GM19372 (cell line): ENCODE results near the gene VWDE.
"Not testable (repeated sequence)": the region's sequence is repeated elsewhere in the genome, so short reads cannot be mapped to it uniquely, and the experiment has no call there.

ENCODE experiments used
- ATAC-seq: cut with Tn5 transposase; IDR thresholded peaks from one replicate; pipeline ENCODE4 v1.9.1; 2021; ENCODE audit warnings: mild to moderate bottlenecking, low read depth, moderate library complexity; ENCODE audit not compliant: unreplicated experiment

VWDE gene

DNA sequence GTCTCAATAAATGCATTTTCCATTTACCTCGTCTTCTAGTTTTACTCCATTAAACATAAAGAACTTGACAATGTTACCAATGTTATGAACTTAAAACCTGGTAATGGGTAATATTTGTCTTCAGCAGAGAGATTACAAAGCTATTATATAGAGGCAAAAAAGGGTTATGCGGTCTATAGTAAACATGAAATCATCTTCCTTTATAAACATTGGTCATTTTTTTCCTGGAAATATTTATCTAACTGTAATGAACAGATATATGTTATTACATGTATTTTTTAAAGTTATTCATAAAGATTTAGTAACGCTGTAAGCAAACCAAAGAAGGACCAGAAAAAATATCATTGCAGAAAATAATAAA, 1.3 kb downstream of the VWDE start:
- ATAC-seq: no peak

GRCh38 chr7:12401538-12402364, 1.9 kb downstream of the VWDE start:
- ATAC-seq: no peak

GRCh38 chr7:12398186-12398585, 5.5 kb downstream of the VWDE start:
- ATAC-seq: no peak

DNA sequence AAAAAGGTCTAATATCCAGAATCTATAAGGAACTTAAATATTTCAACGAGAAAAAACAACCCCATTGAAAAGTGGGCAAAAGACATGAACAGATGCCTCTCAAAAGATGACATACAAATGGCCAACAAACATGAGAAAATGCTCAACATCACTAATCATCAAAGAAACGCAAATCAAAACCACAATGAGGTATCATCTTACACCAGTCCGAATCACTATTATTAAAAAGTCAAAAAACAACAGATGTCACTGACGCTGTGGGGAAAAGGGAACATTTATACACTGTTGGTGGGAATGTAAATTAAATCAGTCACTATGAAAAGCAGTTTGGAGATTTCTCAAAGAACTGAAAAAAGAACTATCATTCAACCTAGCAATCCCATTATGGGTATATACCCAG, 6.0 kb downstream of the VWDE start:
- ATAC-seq: no peak

DNA sequence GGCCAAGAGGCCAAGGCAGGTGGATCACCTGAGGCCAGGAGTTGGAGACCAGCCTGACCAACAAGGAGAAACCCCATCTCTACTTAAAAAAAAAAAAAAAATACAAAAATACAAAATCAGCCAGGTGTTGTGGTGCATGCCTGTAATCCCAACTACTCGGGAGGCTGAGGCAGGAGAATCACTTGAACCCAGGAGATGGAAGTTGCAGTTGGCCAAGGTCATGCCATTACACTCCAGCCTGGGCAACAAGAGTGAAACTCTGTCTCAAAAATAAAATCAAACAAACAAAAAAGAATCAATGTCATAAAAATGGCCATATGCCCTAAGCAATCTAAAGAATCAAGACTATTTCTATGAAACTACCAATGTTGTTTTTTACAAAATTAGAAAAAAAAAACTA, 7.0 kb downstream of the VWDE start:
- ATAC-seq: not testable (repeated sequence)

DNA sequence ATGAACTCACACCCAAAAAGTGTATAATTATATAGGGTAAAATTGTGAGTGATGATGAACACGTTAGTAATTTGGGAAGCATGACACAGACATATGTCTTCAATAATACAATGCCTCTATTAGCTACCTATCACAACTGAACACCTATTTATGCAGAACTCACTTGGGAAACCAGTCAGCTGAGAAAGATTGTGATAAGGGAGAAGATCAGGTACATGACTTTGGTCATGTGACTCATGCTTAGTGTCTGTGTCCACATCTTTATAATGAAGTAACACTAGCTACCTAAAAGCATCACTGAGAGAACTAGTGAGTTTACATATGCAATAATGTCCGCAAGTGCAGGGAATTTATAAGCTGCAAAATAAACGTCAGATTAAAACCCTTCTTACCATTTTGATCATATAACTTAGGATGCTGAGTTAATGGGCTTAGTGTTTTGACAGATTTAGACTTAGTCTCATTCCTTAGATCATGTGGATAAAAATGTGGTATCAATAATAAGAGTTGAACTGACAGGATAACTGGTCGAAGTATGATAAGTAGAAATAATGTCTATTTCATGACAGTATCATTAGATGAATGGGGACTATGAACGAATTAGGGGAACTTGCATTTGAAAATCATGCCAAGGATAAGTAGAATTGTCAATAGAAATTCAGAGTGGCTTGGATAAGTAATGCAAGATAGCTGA, 11.6 kb downstream of the VWDE start:
- ATAC-seq: no peak

GRCh38 chr7:12389089-12389700, 14.5 kb downstream of the VWDE start:
- ATAC-seq: peak; percentile 96

- no peak for ATAC-seq
Measured at GRCh38 chr7:12386313-12386740, 17.3 kb downstream of the VWDE start.

DNA sequence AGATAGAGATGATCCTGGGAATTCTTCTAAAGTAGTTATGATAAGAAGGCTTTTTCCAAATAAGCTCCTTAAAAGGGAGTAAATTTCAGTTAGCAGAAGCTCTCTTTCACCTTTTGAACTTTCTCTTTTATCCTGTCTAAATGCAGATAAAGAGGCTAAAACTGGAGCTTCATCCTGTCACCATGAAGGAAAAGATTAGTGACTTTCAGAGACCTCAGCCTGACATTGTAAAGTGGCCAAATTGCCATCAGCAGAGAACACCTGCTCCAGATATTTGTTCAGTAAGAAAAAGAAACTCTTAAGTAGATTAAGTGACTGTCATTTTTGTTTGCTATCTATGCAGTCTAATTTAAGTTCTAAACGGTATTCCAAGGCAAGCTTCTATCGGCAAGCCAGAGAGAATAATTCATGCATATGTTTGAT, 18.3 kb downstream of the VWDE start:
- no peak for ATAC-seq

DNA sequence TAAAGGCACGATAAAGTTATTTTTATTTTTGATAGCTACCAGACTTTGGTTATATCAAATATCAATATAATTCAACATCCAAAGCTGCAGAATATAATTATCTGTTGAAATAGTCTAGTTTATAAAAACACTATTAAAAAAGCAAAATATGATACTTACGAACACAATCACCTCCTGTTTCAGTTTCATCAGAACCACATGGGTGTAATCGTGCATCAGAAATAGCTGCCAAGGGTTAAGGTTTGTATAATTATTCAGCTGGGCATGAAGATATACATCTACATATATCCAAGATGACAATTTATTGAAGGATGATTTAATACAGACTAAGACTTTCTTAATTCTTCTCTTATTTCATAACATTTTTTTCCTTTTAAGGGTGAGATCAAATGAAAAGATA, 20.3 kb downstream of the VWDE start:
- no peak for ATAC-seq

DNA sequence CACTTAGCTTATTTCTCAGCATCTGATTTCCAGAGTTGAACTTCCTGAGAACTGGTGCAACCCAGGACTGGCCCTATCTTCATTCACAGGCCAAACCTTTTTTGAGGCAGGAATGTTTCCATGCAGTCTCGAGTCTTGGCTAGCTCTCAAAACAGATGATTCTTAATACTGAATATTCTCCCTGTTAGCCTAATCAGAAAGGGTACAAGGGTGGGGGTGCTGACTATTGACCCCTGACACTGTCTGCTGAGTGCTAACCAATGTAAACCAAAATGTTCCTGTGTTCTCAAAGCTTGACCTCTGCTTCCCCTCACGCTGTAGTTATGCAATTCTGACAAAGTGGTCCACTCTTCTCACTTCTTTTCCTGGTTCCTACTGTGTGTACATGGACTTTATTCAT, 25.3 kb downstream of the VWDE start:
- no peak for ATAC-seq

GRCh38 chr7:12377406-12377805, 26.3 kb downstream of the VWDE start:
- no peak for ATAC-seq

DNA sequence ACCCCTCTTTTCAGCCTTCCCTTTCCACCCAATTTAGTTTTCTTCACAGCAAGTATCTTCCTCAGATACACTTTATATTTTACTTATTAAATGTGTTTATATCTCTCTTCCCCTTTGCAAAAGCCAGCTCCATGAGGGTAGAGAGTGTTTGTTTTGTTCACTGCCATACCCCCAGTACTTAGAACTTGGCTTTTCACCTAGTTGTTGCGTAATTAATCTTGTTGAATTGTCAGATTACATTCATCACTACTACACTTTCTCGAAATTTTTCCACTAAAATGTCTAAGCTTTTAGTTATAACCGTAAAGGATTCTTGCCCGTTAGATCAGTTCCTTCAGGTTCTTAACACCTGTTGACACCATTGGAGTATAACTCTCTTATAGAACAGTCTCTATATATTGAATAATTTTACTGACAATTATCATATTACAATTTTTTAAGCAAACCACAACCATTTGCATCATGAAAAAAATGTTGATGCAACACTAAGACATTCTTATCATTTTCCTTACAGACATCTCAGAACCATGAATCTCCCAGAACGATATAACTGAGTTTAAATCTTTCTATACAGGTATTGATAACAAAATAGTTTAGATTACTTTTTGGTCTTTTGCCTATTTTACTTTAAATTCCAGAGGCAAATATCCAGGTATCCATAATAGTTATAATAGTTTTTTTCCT, 29.9 kb downstream of the VWDE start:
- no peak for ATAC-seq

DNA sequence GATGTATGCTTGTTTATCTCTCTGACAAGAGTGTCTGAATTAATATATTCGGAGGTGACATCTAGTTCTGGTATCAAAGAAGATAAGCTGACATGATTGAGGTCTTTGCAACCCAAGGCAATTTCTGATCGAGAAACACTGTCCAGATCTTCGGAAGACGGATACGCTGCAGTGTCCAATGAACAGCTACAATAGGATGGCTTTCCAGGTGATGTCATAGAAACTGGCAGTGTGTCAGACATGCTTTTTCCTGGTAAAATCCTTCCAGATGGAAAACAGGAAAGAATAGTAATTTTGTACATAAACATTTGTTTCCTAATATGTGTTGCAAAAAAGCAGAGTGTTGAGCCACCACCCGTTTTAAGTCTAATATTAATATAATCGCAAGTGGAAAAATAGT, 33.4 kb downstream of the VWDE start:
- ATAC-seq: no peak

GRCh38 chr7:12369756-12370155, 33.9 kb downstream of the VWDE start:
- no peak for ATAC-seq

DNA sequence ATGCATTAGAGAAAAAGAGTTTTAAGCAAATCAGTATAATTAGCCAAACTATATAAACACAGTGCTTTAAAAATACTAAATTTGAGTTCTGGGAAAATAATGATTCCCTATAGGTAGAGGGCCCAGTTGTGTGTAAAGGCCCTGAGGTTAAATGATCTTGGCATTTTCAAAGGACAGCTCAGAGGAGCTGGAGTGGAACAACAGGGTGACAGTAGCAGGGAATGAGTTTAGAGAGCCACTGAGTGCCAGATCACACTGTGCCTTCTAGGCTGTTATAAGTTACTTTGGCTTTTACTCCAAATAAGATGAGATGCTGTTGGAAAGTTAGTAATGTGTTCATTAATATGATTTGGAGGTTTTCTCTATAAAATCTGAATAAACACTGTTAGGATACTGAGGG, 34.6 kb downstream of the VWDE start:
- no peak for ATAC-seq

- ATAC-seq: no peak
Measured at GRCh38 chr7:12360948-12361347, 42.7 kb downstream of the VWDE start.

DNA sequence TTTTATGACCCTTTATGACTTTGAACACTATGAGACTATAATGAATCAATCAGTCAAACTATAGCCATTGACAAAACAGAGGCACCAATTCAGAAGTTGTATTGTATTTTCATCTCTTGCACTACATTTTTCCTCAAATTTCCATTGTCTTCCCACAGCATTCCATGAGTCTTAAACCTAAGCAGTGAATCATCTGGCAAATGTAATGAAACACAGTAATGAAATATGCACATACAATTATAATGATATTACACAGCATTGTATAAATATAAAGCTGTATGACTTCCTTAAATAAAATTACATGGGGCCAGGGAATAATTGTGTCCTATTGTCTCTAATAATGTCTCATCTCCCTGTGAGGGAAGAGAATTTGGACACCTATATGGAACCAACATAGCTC, 45.0 kb downstream of the VWDE start:
- no peak for ATAC-seq

DNA sequence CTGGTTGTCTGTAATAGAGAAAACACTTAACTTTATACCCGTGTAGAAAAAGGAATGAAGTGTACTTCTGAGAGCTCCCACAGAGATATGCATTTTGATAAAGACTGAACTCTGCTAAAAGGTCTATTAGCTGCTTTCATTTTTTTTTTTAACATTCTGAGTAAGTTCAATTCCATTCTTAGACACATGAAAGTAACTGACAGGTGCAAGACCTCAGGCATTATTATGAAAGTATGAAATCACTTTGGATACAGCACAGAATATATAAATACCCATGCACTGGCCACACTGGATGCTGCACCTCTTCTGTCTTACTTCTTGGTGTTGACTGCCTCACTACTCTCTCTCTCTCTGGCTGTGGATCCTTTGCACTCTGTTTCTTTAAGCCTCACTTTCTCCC, 46.2 kb downstream of the VWDE start:
- no peak for ATAC-seq

DNA sequence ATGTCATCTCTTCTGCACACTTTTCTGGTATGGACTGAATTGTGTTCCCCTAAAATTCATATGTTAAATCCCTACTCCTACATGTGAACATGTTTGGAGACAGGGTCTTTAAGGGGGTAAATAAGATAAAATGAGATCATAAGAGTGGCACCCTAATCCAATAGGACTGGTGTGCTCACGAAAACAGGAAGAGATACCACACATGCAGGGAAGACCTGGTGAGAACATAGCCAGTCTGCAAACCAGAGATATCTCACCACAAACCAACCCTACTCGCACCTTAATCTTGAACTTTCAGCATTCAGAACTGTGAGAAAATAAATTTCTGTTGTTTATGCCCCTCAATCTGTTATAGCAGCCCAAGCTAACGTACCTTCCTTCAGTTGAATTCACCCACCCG, 51.8 kb downstream of the VWDE start:
- ATAC-seq: no peak

DNA sequence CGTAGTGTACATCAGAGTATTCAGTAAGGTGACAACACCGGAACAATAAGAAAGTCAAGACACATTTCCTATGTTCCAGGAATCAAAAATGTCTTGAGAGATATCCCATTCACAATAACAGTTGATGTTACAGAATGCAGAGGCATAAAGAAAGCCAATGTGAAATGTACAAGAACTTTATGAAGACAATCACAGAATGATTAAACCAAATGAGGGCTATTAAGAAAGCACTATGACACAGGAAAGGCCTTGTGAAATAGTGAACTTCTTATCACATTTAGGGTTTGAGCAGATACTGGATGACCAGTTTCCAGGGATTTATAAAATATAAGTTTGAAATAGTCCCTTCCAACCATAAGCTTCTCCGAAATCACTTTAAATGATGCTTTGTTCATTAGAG, 52.7 kb downstream of the VWDE start:
- ATAC-seq: no peak
